OCI-LY3 (cell line): ENCODE measurements around the gene KANSL1.

Experiments used
- H2AFZ ChIP-seq: fragments of 200-600, 300-600 bp; shearing (Covaris generic); 2 replicates; pipeline ENCODE4 v1.6.0; 2014; ENCODE audit warnings: antibody characterized with exemption, low read depth, low read length
- H3K27ac ChIP-seq: fragments of 200-600, 300-600 bp; sonication (generic); 2 replicates; pipeline ENCODE4 v1.5.1; 2014; ENCODE audit warnings: mild to moderate bottlenecking, low read length, moderate library complexity, mixed read lengths
- H3K27me3 ChIP-seq: fragments of 200-600, 300-600 bp; sonication (generic); 2 replicates; pipeline ENCODE4 v1.6.1; 2014; ENCODE audit warnings: low read depth, low read length, mixed read lengths
- H3K36me3 ChIP-seq: fragments of 200-600, 300-600 bp; sonication (generic); replicated peaks from 2 replicates; pipeline ENCODE3; 2014; ENCODE audit warnings: low read depth, low read length, mixed read lengths
- H3K4me1 ChIP-seq: fragments of 300-600, 200-600 bp; sonication (generic); 2 replicates; pipeline ENCODE4 v1.6.1; 2014; ENCODE audit warnings: low read length, mixed read lengths
- H3K4me2 ChIP-seq: fragments of 200-600, 300-600 bp; sonication (generic); 2 replicates; pipeline ENCODE4 v1.6.1; 2014; ENCODE audit warnings: low read length, mixed read lengths
- H3K4me3 ChIP-seq: fragments of 300-600, 200-600 bp; sonication (generic); 2 replicates; pipeline ENCODE4 v1.5.1; 2014; ENCODE audit warnings: antibody characterized with exemption, mild to moderate bottlenecking, low read length, moderate library complexity
- H3K79me2 ChIP-seq: fragments of 300-600, 200-600 bp; shearing (Covaris generic); 2 replicates; pipeline ENCODE4 v1.6.1; 2014; ENCODE audit warnings: mild to moderate bottlenecking, low read length, mixed read lengths
- H3K9ac ChIP-seq: fragments of 300-600, 200-600 bp; shearing (Covaris generic); 2 replicates; pipeline ENCODE4 v1.6.0; 2014; ENCODE audit warnings: mild to moderate bottlenecking, low read length, moderate library complexity
- H3K9me3 ChIP-seq: fragments of 200-600, 300-600 bp; shearing (Covaris generic); 2 replicates; pipeline ENCODE4 v1.6.1; 2014; ENCODE audit warnings: low read length, mixed read lengths; ENCODE audit not compliant: insufficient read depth
- H4K20me1 ChIP-seq: fragments of 200-600, 300-600 bp; sonication (generic); 2 replicates; pipeline ENCODE4 v1.6.1; 2016; ENCODE audit warnings: low read length, mixed read lengths; ENCODE audit not compliant: insufficient read depth
- CTCF ChIP-seq: fragments of 200-600, 300-600 bp; sonication (generic); IDR thresholded peaks from 2 replicates; pipeline ENCODE4 v1.5.1; 2014; ENCODE audit warnings: antibody characterized with exemption, low read length, low read depth
- EZH2phosphoT487 ChIP-seq: fragments of 200-600 bp; shearing (Covaris generic); IDR thresholded peaks from 2 replicates; pipeline ENCODE4 v1.6.1; 2018; ENCODE audit warnings: antibody characterized with exemption, mixed run types, low read depth

KANSL1 gene

GRCh38 chr17:46121165-46121764 is 72.0 kb downstream of the KANSL1 start:
- no peaks in the 10 kb centered on the region for H3K27me3 ChIP-seq
- H3K36me3 ChIP-seq, result no peaks in the 10 kb centered on the region
- peaks cover 96% of the 10 kb centered on the region for H4K20me1 ChIP-seq
- H3K79me2 ChIP-seq, result peaks cover 98% of the 10 kb centered on the region
- no peaks in the 10 kb centered on the region for H3K9me3 ChIP-seq
- no peak overlapping the region for H3K4me3 ChIP-seq
- no peak overlapping the region for H3K9ac ChIP-seq
- peaks cover 15% of the 10 kb centered on the region for H3K4me1 ChIP-seq
- no peak overlapping the region for H2AFZ ChIP-seq
- H3K27ac ChIP-seq, result no peak overlapping the region
- TF ChIP-seq CTCF (no peak), EZH2phosphoT487 (no peak)
- H3K4me2 ChIP-seq, result no peak overlapping the region

GRCh38 chr17:46120537-46120936 is 72.7 kb downstream of the KANSL1 start:
- H3K27ac ChIP-seq, result no peak overlapping the region
- H3K4me1 ChIP-seq, result peaks cover 15% of the 10 kb centered on the region
- peaks cover 96% of the 10 kb centered on the region for H4K20me1 ChIP-seq

DNA sequence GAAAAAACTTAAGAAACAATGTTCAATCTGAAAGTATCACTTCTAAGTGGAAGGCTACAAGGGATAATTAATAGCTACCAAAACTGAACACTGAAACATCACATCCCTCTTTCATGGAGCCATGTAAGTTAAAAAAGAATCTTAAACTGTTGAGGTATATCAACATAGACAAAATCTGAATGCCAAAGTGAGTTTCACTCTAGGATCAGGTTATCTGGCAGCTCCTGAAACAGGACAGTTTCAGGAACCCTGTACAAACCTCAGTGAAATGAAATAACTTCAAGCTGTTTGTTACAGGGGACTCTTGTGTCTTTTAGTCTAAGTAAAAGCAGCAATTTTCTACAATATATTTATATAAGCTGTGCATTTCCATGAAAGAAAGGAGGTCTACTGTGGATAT is 73.2 kb downstream of the KANSL1 start:
- H4K20me1 ChIP-seq, result peaks cover 96% of the 10 kb centered on the region
- no peaks in the 10 kb centered on the region for H3K36me3 ChIP-seq
- H3K27me3 ChIP-seq, result no peaks in the 10 kb centered on the region
- H3K27ac ChIP-seq, result no peak overlapping the region
- no peak overlapping the region for H3K9ac ChIP-seq
- no peak overlapping the region for H3K4me3 ChIP-seq
- peaks cover 15% of the 10 kb centered on the region for H3K4me1 ChIP-seq
- H3K4me2 ChIP-seq, result no peak overlapping the region
- no peaks in the 10 kb centered on the region for H3K9me3 ChIP-seq
- no peak overlapping the region for H2AFZ ChIP-seq
- H3K79me2 ChIP-seq, result peaks cover 98% of the 10 kb centered on the region
- no peak for TF ChIP-seq CTCF
- TF ChIP-seq EZH2phosphoT487, result no peak

More at GRCh38 chr17:46120537-46120936, 72.7 kb downstream of the KANSL1 start:
- Histone ChIP-seq H2AFZ (no peak overlapping the region), H3K27me3 (no peaks in the 10 kb centered on the region), H3K9ac (no peak overlapping the region), H3K4me2 (no peak overlapping the region), H3K36me3 (no peaks in the 10 kb centered on the region), H3K79me2 (peaks cover 98% of the 10 kb centered on the region), H3K4me3 (no peak overlapping the region), H3K9me3 (no peaks in the 10 kb centered on the region)
- TF ChIP-seq CTCF (no peak), EZH2phosphoT487 (no peak)

- no peak overlapping the region for H3K4me3 ChIP-seq
- H2AFZ ChIP-seq, result no peak overlapping the region
- H3K27ac ChIP-seq, result no peak overlapping the region
- H3K36me3 ChIP-seq, result no peaks in the 10 kb centered on the region
- TF ChIP-seq CTCF, result no peak
- H3K4me1 ChIP-seq, result peaks cover 15% of the 10 kb centered on the region
- H3K9me3 ChIP-seq, result no peaks in the 10 kb centered on the region
- no peak overlapping the region for H3K4me2 ChIP-seq
- peaks cover 98% of the 10 kb centered on the region for H4K20me1 ChIP-seq
- no peak overlapping the region for H3K9ac ChIP-seq
- peaks cover 100% of the 10 kb centered on the region for H3K79me2 ChIP-seq
- H3K27me3 ChIP-seq, result no peaks in the 10 kb centered on the region
Observed at GRCh38 chr17:46118964-46119363, 74.3 kb downstream of the KANSL1 start.
